ENCODE measurements around the gene EFCAB12. TPM values are rescaled to one million over a fixed set of nuclear protein-coding genes. Genes with fewer than 3 reads are reported as not detected.

The EFCAB12 gene
- total RNA-seq, 2 experiments from 2014 or later, result 1.1 to 2.5 TPM

DNA sequence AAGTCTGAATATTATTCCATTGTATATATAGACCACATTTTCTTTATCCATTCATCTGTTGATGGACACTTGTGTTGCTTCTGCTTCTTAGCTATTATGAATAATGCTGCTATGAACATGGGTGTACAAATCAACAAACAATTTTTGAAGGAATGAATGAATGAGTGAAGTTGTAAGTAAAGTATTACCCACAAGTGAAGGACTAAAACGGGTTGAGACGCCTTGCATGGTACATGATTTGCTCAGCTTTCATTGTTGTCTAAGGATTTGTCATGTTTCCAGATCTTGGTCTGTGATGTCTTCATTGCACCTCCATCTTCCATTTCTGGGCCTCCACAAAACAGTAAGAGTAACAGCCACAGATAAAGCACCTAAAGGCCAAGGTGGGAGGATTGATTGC, 32.1 kb upstream of the EFCAB12 start:
- DNase-seq (ENCODE audit: low spot score), result no peak
- H3K4me1 ChIP-seq (ENCODE audit: insufficient read depth, low read length, poor library complexity, severe bottlenecking), result no peaks in the 10 kb centered on the region
- H3K9me3 ChIP-seq (ENCODE audit: low read length), result no peaks in the 10 kb centered on the region
- H3K27ac ChIP-seq (ENCODE audit: low read depth, low read length, poor library complexity, severe bottlenecking), result no peak overlapping the region
- H3K4me2 ChIP-seq (ENCODE audit: low read length), result no peak overlapping the region
- H3K9me2 ChIP-seq (ENCODE audit: insufficient read depth, low read length), result no peaks in the 10 kb centered on the region
- no peak for TF ChIP-seq EZH2phosphoT487 (IDR thresholded peaks at IDR 0.05; ENCODE audit: borderline replicate concordance, low read depth, low read length)
- TF ChIP-seq, protein P1, sequence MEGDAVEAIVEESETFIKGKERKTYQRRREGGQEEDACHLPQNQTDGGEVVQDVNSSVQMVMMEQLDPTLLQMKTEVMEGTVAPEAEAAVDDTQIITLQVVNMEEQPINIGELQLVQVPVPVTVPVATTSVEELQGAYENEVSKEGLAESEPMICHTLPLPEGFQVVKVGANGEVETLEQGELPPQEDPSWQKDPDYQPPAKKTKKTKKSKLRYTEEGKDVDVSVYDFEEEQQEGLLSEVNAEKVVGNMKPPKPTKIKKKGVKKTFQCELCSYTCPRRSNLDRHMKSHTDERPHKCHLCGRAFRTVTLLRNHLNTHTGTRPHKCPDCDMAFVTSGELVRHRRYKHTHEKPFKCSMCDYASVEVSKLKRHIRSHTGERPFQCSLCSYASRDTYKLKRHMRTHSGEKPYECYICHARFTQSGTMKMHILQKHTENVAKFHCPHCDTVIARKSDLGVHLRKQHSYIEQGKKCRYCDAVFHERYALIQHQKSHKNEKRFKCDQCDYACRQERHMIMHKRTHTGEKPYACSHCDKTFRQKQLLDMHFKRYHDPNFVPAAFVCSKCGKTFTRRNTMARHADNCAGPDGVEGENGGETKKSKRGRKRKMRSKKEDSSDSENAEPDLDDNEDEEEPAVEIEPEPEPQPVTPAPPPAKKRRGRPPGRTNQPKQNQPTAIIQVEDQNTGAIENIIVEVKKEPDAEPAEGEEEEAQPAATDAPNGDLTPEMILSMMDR (conservative IDR thresholded peaks at IDR 0.05; ENCODE audit: low read length), result no peak
- peaks cover 3% of the 10 kb centered on the region; the same call in 1 of the 2 replicates for H3K36me3 ChIP-seq (ENCODE audit: insufficient read depth, low read length)
- no peak overlapping the region for H2AFZ ChIP-seq (ENCODE audit: low read length)
- no peaks in the 10 kb centered on the region for H4K20me1 ChIP-seq (ENCODE audit: insufficient read depth, low read length)
- ChIA-PET POLR2A (interaction anchor here (0.5 to 1.4 kb wide), 2 partner anchors 12 to 20 kb away, joined by 3 read pairs; no protein-coding TSS in a partner anchor), CTCF (ENCODE audit: unreplicated experiment) (interaction anchor here (0.6 kb wide), 1 partner anchor 489 kb away, joined by 3 read pairs; no protein-coding TSS in a partner anchor)
- TSS peak; percentile 10 for BruUV-seq (replicated peaks)
- no peaks in the 10 kb centered on the region for H3K79me2 ChIP-seq (ENCODE audit: insufficient read depth, low read depth, low read length)
- intact Hi-C loops (cut with micrococcal nuclease; ENCODE audit: unreplicated experiment), result no loop called here
- no peak overlapping the region for H3K4me3 ChIP-seq (ENCODE audit: low read depth, low read length, poor library complexity, severe bottlenecking)

DNA sequence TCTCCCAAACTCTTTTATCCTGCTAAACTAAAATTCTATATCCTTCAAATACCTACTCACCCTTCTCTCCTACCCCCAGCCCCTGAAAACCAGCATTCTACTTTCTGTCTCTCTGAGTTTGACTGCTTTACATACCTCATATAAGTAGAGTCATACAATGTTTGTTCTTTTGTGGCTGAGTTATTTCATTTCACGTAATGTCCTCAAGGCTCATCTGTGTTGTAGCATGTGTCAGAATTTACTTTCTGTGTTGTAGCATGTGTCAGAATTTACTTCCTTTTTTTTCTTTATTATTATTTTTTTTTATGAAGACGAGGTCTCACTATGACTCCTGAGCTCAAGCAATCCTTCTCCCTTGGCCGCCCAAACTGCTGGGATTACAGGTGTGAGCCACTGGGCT, 31.7 kb upstream of the EFCAB12 start:
- Histone ChIP-seq H2AFZ (ENCODE audit: low read length) (no peak overlapping the region), H3K9me2 (ENCODE audit: insufficient read depth, low read length) (no peaks in the 10 kb centered on the region), H3K79me2 (ENCODE audit: insufficient read depth, low read depth, low read length) (no peaks in the 10 kb centered on the region), H3K36me3 (ENCODE audit: insufficient read depth, low read length) (peaks cover 3% of the 10 kb centered on the region; the same call in 1 of the 2 replicates), H3K27ac (ENCODE audit: low read depth, low read length, poor library complexity, severe bottlenecking) (no peak overlapping the region), H3K4me1 (ENCODE audit: insufficient read depth, low read length, poor library complexity, severe bottlenecking) (no peaks in the 10 kb centered on the region), H3K4me2 (ENCODE audit: low read length) (no peak overlapping the region), H3K9me3 (ENCODE audit: low read length) (no peaks in the 10 kb centered on the region), H4K20me1 (ENCODE audit: insufficient read depth, low read length) (no peaks in the 10 kb centered on the region), H3K4me3 (ENCODE audit: low read depth, low read length, poor library complexity, severe bottlenecking) (no peak overlapping the region)
- CTCF ChIA-PET (ENCODE audit: unreplicated experiment), result interaction anchor here (0.6 kb wide), 1 partner anchor 490 kb away, joined by 3 read pairs; no protein-coding TSS in a partner anchor
- no TSS peak for BruUV-seq (replicated peaks)
- intact Hi-C loops (cut with micrococcal nuclease; ENCODE audit: unreplicated experiment), result no loop called here
- TF ChIP-seq, protein P1 (conservative IDR thresholded peaks at IDR 0.05; ENCODE audit: low read length), result no peak
- no peak for TF ChIP-seq EZH2phosphoT487 (IDR thresholded peaks at IDR 0.05; ENCODE audit: borderline replicate concordance, low read depth, low read length)
- POLR2A ChIA-PET, result interaction anchor here (0.5 to 1.4 kb wide), 2 partner anchors 12 to 19 kb away, joined by 3 read pairs; no protein-coding TSS in a partner anchor
- DNase-seq (ENCODE audit: low spot score), result no peak

- CTCF ChIA-PET (ENCODE audit: unreplicated experiment), result no interaction called here
- H3K9me3 ChIP-seq (ENCODE audit: low read length), result no peaks in the 10 kb centered on the region
- H3K4me1 ChIP-seq (ENCODE audit: insufficient read depth, low read length, poor library complexity, severe bottlenecking), result no peaks in the 10 kb centered on the region
- H3K4me2 ChIP-seq (ENCODE audit: low read length), result no peak overlapping the region
- no peak overlapping the region for H3K4me3 ChIP-seq (ENCODE audit: low read depth, low read length, poor library complexity, severe bottlenecking)
- no peak overlapping the region for H2AFZ ChIP-seq (ENCODE audit: low read length)
- H3K27ac ChIP-seq (ENCODE audit: low read depth, low read length, poor library complexity, severe bottlenecking), result no peak overlapping the region
- peaks cover 31% of the 10 kb centered on the region for H3K36me3 ChIP-seq (ENCODE audit: insufficient read depth, low read length)
- POLR2A ChIA-PET, result interaction anchor here (0.6 to 4.9 kb wide), 4 partner anchors 9 to 1027 kb away, joined by 3 to 28 read pairs (median 5); partner anchors contain the start of genes IFT122 and MBD4
- intact Hi-C loops (cut with micrococcal nuclease; ENCODE audit: unreplicated experiment), result no loop called here
- no peak for TF ChIP-seq EZH2phosphoT487 (IDR thresholded peaks at IDR 0.05; ENCODE audit: borderline replicate concordance, low read depth, low read length)
- TF ChIP-seq, protein P1 (conservative IDR thresholded peaks at IDR 0.05; ENCODE audit: low read length), result no peak
- no TSS peak for BruUV-seq (replicated peaks)
- DNase-seq (ENCODE audit: low spot score), result no peak
- H4K20me1 ChIP-seq (ENCODE audit: insufficient read depth, low read length), result no peaks in the 10 kb centered on the region
- H3K9me2 ChIP-seq (ENCODE audit: insufficient read depth, low read length), result no peaks in the 10 kb centered on the region
- no peaks in the 10 kb centered on the region for H3K79me2 ChIP-seq (ENCODE audit: insufficient read depth, low read depth, low read length)
These were observed 25.3 kb upstream of the EFCAB12 start for GRCh38 chr3:129453732-129454131.
